Testis (tissue), 2 donors: ENCODE measurements around the gene DGKH.

Experiments used
- POLR2A ChIP-seq: fragments of 450-650 bp; IDR thresholded peaks from one replicate; pipeline ENCODE4 v1.6.1; 2017; ENCODE audit warnings: antibody characterized with exemption, mild to moderate bottlenecking, moderate library complexity
- TF ChIP-seq, protein P1 (sequence below), 3 experiments: fragments of 450-650 bp in 2 of 3; fragments of 200-600 bp in 1 of 3; sonication (generic) in 1 of 3; IDR thresholded peaks; one replicate each; pipeline ENCODE4 v1.5.1; 2016 to 2019; ENCODE audit warnings: antibody characterized with exemption in 3 of 3, mild to moderate bottlenecking in 2 of 3, moderate library complexity in 1 of 3

DNA sequence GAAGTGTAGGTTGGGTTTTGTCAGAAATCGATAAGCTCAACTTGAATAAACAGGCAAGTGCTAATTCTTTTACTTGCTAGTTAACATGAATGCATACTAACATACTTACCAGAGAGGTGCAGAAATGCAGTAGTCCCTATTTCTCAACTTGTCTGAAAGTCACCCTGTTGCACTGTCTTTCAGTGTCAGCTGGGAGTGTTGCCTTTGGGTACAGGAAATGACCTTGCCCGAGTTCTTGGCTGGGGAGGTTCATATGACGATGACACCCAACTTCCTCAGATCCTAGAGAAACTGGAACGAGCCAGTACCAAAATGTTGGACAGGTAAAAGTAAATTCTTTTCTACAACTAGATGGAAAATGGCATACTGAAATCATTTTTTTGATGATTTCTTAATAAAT lies 120.0 kb downstream of the DGKH start:
- TF ChIP-seq, protein P1, sequence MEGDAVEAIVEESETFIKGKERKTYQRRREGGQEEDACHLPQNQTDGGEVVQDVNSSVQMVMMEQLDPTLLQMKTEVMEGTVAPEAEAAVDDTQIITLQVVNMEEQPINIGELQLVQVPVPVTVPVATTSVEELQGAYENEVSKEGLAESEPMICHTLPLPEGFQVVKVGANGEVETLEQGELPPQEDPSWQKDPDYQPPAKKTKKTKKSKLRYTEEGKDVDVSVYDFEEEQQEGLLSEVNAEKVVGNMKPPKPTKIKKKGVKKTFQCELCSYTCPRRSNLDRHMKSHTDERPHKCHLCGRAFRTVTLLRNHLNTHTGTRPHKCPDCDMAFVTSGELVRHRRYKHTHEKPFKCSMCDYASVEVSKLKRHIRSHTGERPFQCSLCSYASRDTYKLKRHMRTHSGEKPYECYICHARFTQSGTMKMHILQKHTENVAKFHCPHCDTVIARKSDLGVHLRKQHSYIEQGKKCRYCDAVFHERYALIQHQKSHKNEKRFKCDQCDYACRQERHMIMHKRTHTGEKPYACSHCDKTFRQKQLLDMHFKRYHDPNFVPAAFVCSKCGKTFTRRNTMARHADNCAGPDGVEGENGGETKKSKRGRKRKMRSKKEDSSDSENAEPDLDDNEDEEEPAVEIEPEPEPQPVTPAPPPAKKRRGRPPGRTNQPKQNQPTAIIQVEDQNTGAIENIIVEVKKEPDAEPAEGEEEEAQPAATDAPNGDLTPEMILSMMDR (IDR thresholded peaks at IDR 0.05): no peak
- no peak for TF ChIP-seq POLR2A
